ENCODE results near the gene QARS1. TPM values are rescaled to one million over a fixed set of nuclear protein-coding genes. Genes with fewer than 3 reads are reported as not detected.

The QARS1 gene
- total and polyA plus RNA-seq, 2 of the 13 experiments (the other 11 are each of a cell fraction or from before 2014, with no cell fraction given) = 307 to 327 TPM

GRCh38 chr3:49134471-49135265 is 30.1 kb upstream of the QARS1 start (continued):
- TF ChIP-seq NR2F2 (IDR thresholded peaks at IDR 0.05; ENCODE audit: borderline replicate concordance, low read depth) (peak; percentile 98), ZBTB43 (CRISPR knock-in tag; conservative IDR thresholded peaks at IDR 0.05) (no peak), ZNF747 (CRISPR knock-in tag; IDR thresholded peaks at IDR 0.05; ENCODE audit: borderline replicate concordance) (no peak), ZNF782 (CRISPR knock-in tag; IDR thresholded peaks at IDR 0.05; ENCODE audit: borderline replicate concordance) (no peak), ZNF710 (CRISPR knock-in tag; IDR thresholded peaks at IDR 0.05; ENCODE audit: borderline replicate concordance) (no peak), ZNF121 (CRISPR knock-in tag; IDR thresholded peaks at IDR 0.05) (no peak), ZNF589 (CRISPR knock-in tag; conservative IDR thresholded peaks at IDR 0.05) (no peak), TRIM24 (CRISPR knock-in tag; IDR thresholded peaks at IDR 0.05) (no peak), SMARCE1 (IDR thresholded peaks at IDR 0.05; ENCODE audit: borderline replicate concordance) (no peak), PCBP2 (optimal IDR thresholded peaks at IDR 0.05; ENCODE audit: low read depth, low read length, poor library complexity, severe bottlenecking) (no peak), HIC2 (CRISPR knock-in tag; IDR thresholded peaks at IDR 0.05; ENCODE audit: low read depth) (peak; percentile 66; the same call in 1 of the 2 replicates), ZNF546 (CRISPR knock-in tag; conservative IDR thresholded peaks at IDR 0.05) (no peak), ZNF704 (CRISPR knock-in tag; IDR thresholded peaks at IDR 0.05; ENCODE audit: borderline replicate concordance) (no peak), ZNF160 (CRISPR knock-in tag; IDR thresholded peaks at IDR 0.05) (no peak), ZNF484 (CRISPR knock-in tag; IDR thresholded peaks at IDR 0.05; ENCODE audit: borderline replicate concordance, low read depth) (no peak), MTA3 (CRISPR knock-in tag; IDR thresholded peaks at IDR 0.05) (no peak), ZNF577 (CRISPR knock-in tag; IDR thresholded peaks at IDR 0.05; ENCODE audit: borderline replicate concordance, low read depth) (no peak), E2F5 (CRISPR knock-in tag; conservative IDR thresholded peaks at IDR 0.05) (no peak), ZNF136 (CRISPR knock-in tag; IDR thresholded peaks at IDR 0.05; ENCODE audit: low read depth) (no peak), NFRKB (IDR thresholded peaks at IDR 0.05) (no peak), MED1 (CRISPR knock-in tag; IDR thresholded peaks at IDR 0.05) (peak; percentile 32; the same call in 1 of the 2 replicates), BRCA1 (CRISPR knock-in tag; IDR thresholded peaks at IDR 0.05) (no peak)
